HepG2 (cell line): ENCODE results near the gene ADGRG6. TPM values are rescaled to one million over a fixed set of nuclear protein-coding genes. Genes with fewer than 3 reads are reported as not detected.
A peak's percentile ranks its signal among the peaks of the same experiment; 100 is the strongest.

Source experiments
- ARNTL ChIP-seq: sonication (generic); formaldehyde crosslinking; IDR thresholded peaks from 2 replicates; pipeline ENCODE4 v1.4.0; 2020; ENCODE audit warnings: mild to moderate bottlenecking, missing genetic modification reagents
- CHD4 ChIP-seq: fragments of 200-600 bp; sonication (generic); IDR thresholded peaks from 2 replicates; pipeline ENCODE4 v1.7.0; 2017; ENCODE audit warnings: mild to moderate bottlenecking, low read length, borderline replicate concordance
- FOSL2 ChIP-seq: sonication (generic); formaldehyde crosslinking; IDR thresholded peaks from 2 replicates; pipeline ENCODE4 v1.4.0; 2020; ENCODE audit warnings: missing genetic modification reagents
- GPN1 ChIP-seq: sonication (generic); formaldehyde crosslinking; IDR thresholded peaks from 2 replicates; pipeline ENCODE4 v1.5.1; 2020; ENCODE audit warnings: missing genetic modification reagents, borderline replicate concordance
- HOXA3 ChIP-seq: sonication (generic); formaldehyde crosslinking; IDR thresholded peaks from 2 replicates; pipeline ENCODE4 v1.5.0; 2020; ENCODE audit warnings: missing genetic modification reagents
- KDM5A ChIP-seq: fragments of 200-600 bp; sonication (generic); IDR thresholded peaks from 2 replicates; pipeline ENCODE4 v1.7.0; 2018; ENCODE audit warnings: antibody characterized with exemption, mild to moderate bottlenecking, low read length, borderline replicate concordance
- PHF21A ChIP-seq: sonication (generic); formaldehyde crosslinking; IDR thresholded peaks from 2 replicates; pipeline ENCODE4 v1.5.0; 2020; ENCODE audit warnings: mild to moderate bottlenecking, missing genetic modification reagents
- PITX1 ChIP-seq: sonication (generic); formaldehyde crosslinking; IDR thresholded peaks from 2 replicates; pipeline ENCODE4 v1.5.1; 2020; ENCODE audit warnings: mild to moderate bottlenecking, missing genetic modification reagents
- STAT5B ChIP-seq: sonication (generic); formaldehyde crosslinking; IDR thresholded peaks from 2 replicates; pipeline ENCODE4 v1.4.0; 2020; ENCODE audit warnings: missing genetic modification reagents
- TRAFD1 ChIP-seq: sonication (generic); formaldehyde crosslinking; IDR thresholded peaks from 2 replicates; pipeline ENCODE4 v1.5.1; 2020; ENCODE audit warnings: missing genetic modification reagents, mild to moderate bottlenecking, borderline replicate concordance
- ZNF550 ChIP-seq: sonication (generic); formaldehyde crosslinking; IDR thresholded peaks from 2 replicates; pipeline ENCODE4 v1.4.0; 2020; ENCODE audit warnings: mild to moderate bottlenecking, missing genetic modification reagents, borderline replicate concordance
- ZNF572 ChIP-seq: sonication (generic); formaldehyde crosslinking; IDR thresholded peaks from 2 replicates; pipeline ENCODE4 v1.5.1; 2020; ENCODE audit warnings: mild to moderate bottlenecking, missing genetic modification reagents
- ZNF678 ChIP-seq: sonication (generic); formaldehyde crosslinking; IDR thresholded peaks from 2 replicates; pipeline ENCODE4 v1.4.0; 2020; ENCODE audit warnings: mild to moderate bottlenecking, missing genetic modification reagents
- polyA plus RNA-seq, 8 experiments: library from polyadenylated mRNA; depleted of rRNA in 3 of 8; stranded (reverse) in 7 of 8; unstranded in 1 of 8; fragments of >200 nt; fragmentation: Illumina TruSeq in 4 of 8; extraction: Trizol in 4 of 8; gene quantifications; 2 replicates each; pipeline versions ENCODE4 v1.2.1 to v1.2.3, GENCODE V29; 2011 to 2016; ENCODE audit warnings: low read depth in 4 of 8, missing spikeins in 1 of 8, mixed read lengths in 1 of 8; ENCODE audit not compliant: insufficient read depth in 1 of 8
- total RNA-seq, 5 experiments: library from RNA; depleted of rRNA; stranded (reverse); fragments of >200 nt; fragmentation: Illumina TruSeq; extraction: Trizol; gene quantifications; 2 replicates each; pipeline ENCODE4 v1.2.3, GENCODE V29; 2016; ENCODE audit warnings: low read depth in 1 of 5
- TF ChIP-seq, protein P1 (sequence below): sonication (generic); formaldehyde crosslinking; IDR thresholded peaks from 2 replicates; pipeline ENCODE4 v1.4.0; 2020; ENCODE audit warnings: missing genetic modification reagents
- TF ChIP-seq, protein P2 (sequence below): sonication (generic); formaldehyde crosslinking; IDR thresholded peaks from 2 replicates; pipeline ENCODE4 v1.4.0; 2020; ENCODE audit warnings: missing genetic modification reagents
- TF ChIP-seq, protein P3 (sequence below): sonication (generic); formaldehyde crosslinking; IDR thresholded peaks from 2 replicates; pipeline ENCODE4 v1.8.0; 2022; ENCODE audit warnings: mild to moderate bottlenecking, missing genetic modification reagents, moderate library complexity
- TF ChIP-seq, protein P4 (sequence below): sonication (generic); formaldehyde crosslinking; IDR thresholded peaks from 2 replicates; pipeline ENCODE4 v1.5.1; 2020; ENCODE audit warnings: missing genetic modification reagents, mild to moderate bottlenecking, borderline replicate concordance

ADGRG6 gene
- total and polyA plus RNA-seq, 2 of the 13 experiments (the other 11 are each of a cell fraction or from before 2014, with no cell fraction given) = 129 to 249 TPM

- TF ChIP-seq TRAFD1 (CRISPR knock-in tag) (no peak), PHF21A (CRISPR knock-in tag) (0 out of 2 replicates have a peak, but pooled peaks have one; percentile 20), KDM5A (no peak), PITX1 (no peak), ZNF572 (CRISPR knock-in tag) (no peak), CHD4 (no peak), GPN1 (CRISPR knock-in tag) (no peak), ZNF550 (CRISPR knock-in tag) (no peak), HOXA3 (peak; percentile 40; the same call in 1 of the 2 replicates), ARNTL (no peak), FOSL2 (CRISPR knock-in tag) (peak; percentile 39; the same call in 1 of the 2 replicates), ZNF678 (CRISPR knock-in tag) (no peak), STAT5B (CRISPR knock-in tag) (no peak)
- TF ChIP-seq, protein P1, sequence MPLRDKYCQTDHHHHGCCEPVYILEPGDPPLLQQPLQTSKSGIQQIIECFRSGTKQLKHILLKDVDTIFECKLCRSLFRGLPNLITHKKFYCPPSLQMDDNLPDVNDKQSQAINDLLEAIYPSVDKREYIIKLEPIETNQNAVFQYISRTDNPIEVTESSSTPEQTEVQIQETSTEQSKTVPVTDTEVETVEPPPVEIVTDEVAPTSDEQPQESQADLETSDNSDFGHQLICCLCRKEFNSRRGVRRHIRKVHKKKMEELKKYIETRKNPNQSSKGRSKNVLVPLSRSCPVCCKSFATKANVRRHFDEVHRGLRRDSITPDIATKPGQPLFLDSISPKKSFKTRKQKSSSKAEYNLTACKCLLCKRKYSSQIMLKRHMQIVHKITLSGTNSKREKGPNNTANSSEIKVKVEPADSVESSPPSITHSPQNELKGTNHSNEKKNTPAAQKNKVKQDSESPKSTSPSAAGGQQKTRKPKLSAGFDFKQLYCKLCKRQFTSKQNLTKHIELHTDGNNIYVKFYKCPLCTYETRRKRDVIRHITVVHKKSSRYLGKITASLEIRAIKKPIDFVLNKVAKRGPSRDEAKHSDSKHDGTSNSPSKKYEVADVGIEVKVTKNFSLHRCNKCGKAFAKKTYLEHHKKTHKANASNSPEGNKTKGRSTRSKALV (CRISPR knock-in tag) = no peak
- TF ChIP-seq, protein P2, sequence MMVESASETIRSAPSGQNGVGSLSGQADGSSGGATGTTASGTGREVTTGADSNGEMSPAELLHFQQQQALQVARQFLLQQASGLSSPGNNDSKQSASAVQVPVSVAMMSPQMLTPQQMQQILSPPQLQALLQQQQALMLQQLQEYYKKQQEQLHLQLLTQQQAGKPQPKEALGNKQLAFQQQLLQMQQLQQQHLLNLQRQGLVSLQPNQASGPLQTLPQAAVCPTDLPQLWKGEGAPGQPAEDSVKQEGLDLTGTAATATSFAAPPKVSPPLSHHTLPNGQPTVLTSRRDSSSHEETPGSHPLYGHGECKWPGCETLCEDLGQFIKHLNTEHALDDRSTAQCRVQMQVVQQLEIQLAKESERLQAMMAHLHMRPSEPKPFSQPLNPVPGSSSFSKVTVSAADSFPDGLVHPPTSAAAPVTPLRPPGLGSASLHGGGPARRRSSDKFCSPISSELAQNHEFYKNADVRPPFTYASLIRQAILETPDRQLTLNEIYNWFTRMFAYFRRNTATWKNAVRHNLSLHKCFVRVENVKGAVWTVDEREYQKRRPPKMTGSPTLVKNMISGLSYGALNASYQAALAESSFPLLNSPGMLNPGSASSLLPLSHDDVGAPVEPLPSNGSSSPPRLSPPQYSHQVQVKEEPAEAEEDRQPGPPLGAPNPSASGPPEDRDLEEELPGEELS = peak; percentile 50; the same call in 1 of the 2 replicates
- TF ChIP-seq, protein P3, sequence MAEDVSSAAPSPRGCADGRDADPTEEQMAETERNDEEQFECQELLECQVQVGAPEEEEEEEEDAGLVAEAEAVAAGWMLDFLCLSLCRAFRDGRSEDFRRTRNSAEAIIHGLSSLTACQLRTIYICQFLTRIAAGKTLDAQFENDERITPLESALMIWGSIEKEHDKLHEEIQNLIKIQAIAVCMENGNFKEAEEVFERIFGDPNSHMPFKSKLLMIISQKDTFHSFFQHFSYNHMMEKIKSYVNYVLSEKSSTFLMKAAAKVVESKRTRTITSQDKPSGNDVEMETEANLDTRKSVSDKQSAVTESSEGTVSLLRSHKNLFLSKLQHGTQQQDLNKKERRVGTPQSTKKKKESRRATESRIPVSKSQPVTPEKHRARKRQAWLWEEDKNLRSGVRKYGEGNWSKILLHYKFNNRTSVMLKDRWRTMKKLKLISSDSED = no peak
- TF ChIP-seq, protein P4, sequence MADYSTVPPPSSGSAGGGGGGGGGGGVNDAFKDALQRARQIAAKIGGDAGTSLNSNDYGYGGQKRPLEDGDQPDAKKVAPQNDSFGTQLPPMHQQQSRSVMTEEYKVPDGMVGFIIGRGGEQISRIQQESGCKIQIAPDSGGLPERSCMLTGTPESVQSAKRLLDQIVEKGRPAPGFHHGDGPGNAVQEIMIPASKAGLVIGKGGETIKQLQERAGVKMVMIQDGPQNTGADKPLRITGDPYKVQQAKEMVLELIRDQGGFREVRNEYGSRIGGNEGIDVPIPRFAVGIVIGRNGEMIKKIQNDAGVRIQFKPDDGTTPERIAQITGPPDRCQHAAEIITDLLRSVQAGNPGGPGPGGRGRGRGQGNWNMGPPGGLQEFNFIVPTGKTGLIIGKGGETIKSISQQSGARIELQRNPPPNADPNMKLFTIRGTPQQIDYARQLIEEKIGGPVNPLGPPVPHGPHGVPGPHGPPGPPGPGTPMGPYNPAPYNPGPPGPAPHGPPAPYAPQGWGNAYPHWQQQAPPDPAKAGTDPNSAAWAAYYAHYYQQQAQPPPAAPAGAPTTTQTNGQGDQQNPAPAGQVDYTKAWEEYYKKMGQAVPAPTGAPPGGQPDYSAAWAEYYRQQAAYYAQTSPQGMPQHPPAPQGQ = no peak
Measured at GRCh38 chr6:142378138-142378875, 76.5 kb downstream of the ADGRG6 start (continued).
